ENCODE measurements around the gene ATP5MG. TPM values are rescaled to one million over a fixed set of nuclear protein-coding genes. Genes with fewer than 3 reads are reported as not detected.

The ATP5MG gene
- total RNA-seq, 1 donor from 2014 or later, result 45.2 TPM

- DNase-seq (ENCODE audit: low read depth), result no peak
Observed at GRCh38 chr11:118441770-118442275, 40.4 kb downstream of the ATP5MG start.

- no peak for DNase-seq (ENCODE audit: low read depth)
Observed at GRCh38 chr11:118442301-118442700, 40.9 kb downstream of the ATP5MG start.

GRCh38 chr11:118442908-118443589 is 41.6 kb downstream of the ATP5MG start:
- DNase-seq (ENCODE audit: low read depth), result no peak

- DNase-seq (ENCODE audit: low read depth), result no peak
Observed at GRCh38 chr11:118443590-118444218, 42.3 kb downstream of the ATP5MG start.

GRCh38 chr11:118447423-118447822 is 46.0 kb downstream of the ATP5MG start:
- DNase-seq (ENCODE audit: low read depth), result no peak

GRCh38 chr11:118448294-118448693 is 46.9 kb downstream of the ATP5MG start:
- DNase-seq (ENCODE audit: low read depth), result no peak

GRCh38 chr11:118449316-118449918 is 48.0 kb downstream of the ATP5MG start:
- DNase-seq (ENCODE audit: low read depth), result no peak

GRCh38 chr11:118450451-118450850 is 49.0 kb downstream of the ATP5MG start:
- no peak for DNase-seq (ENCODE audit: low read depth)

Other genes starting within 250 kb of the ATP5MG start
- 0.16 TPM in 1 of 2 replicates, not detected in the other for gene SCN4B, start 248.8 kb upstream of the ATP5MG start, total RNA-seq
- gene SCN2B, start 225.0 kb upstream of the ATP5MG start, total RNA-seq, result not detected in 2 replicates
- not detected in 2 replicates for gene JAML, start 176.6 kb upstream of the ATP5MG start, total RNA-seq
- not detected in 2 replicates for gene MPZL3, start 149.2 kb upstream of the ATP5MG start, total RNA-seq
- not detected in 2 replicates for gene MPZL2, start 137.3 kb upstream of the ATP5MG start, total RNA-seq
- gene CD3E, start 96.9 kb upstream of the ATP5MG start, total RNA-seq, result not detected in 2 replicates
- not detected in 2 replicates for gene CD3D, start 58.9 kb upstream of the ATP5MG start, total RNA-seq
- gene CD3G, start 57.3 kb upstream of the ATP5MG start, total RNA-seq, result not detected in 2 replicates
- gene UBE4A, start 42.0 kb upstream of the ATP5MG start, total RNA-seq, result 45.0 and 45.6 TPM in 2 replicates
- 19.3 and 25.0 TPM in 2 replicates for gene KMT2A, start 34.9 kb downstream of the ATP5MG start, total RNA-seq
- 1.7 and 3.8 TPM in 2 replicates for gene TTC36, start 125.9 kb downstream of the ATP5MG start, total RNA-seq
- 15.6 and 22.3 TPM in 2 replicates for gene TMEM25, start 129.6 kb downstream of the ATP5MG start, total RNA-seq
- 26.0 and 41.3 TPM in 2 replicates for gene IFT46, start 164.3 kb downstream of the ATP5MG start, total RNA-seq
- 110 and 132 TPM in 2 replicates for gene ARCN1, start 170.8 kb downstream of the ATP5MG start, total RNA-seq
- gene PHLDB1, start 206.0 kb downstream of the ATP5MG start, total RNA-seq, result 135 and 173 TPM in 2 replicates